ENCODE measurements around the gene LIN52.
"Not testable (repeated sequence)": the region's sequence is repeated elsewhere in the genome, so short reads cannot be mapped to it uniquely, and the experiment has no call there.

Gene LIN52

GRCh38 chr14:74111395-74112216 is 26.9 kb downstream of the LIN52 start:
- not testable (repeated sequence) for DNase-seq

- DNase-seq: not testable (repeated sequence)
These were observed 40.7 kb downstream of the LIN52 start for GRCh38 chr14:74125487-74125886.

- DNase-seq: no peak
These were observed 41.7 kb downstream of the LIN52 start for GRCh38 chr14:74126315-74127013.

- DNase-seq: no peak
These were observed 42.9 kb downstream of the LIN52 start for GRCh38 chr14:74127634-74128033.

- DNase-seq: no peak
These were observed 49.2 kb downstream of the LIN52 start for GRCh38 chr14:74133833-74134481.

- no peak for DNase-seq
These were observed 49.7 kb downstream of the LIN52 start for GRCh38 chr14:74134484-74134883.

GRCh38 chr14:74135426-74135825 is 50.7 kb downstream of the LIN52 start:
- no peak for DNase-seq

- DNase-seq: peak; percentile 44
These were observed 55.7 kb downstream of the LIN52 start for GRCh38 chr14:74140374-74140850.

- DNase-seq: no peak
These were observed 56.9 kb downstream of the LIN52 start for GRCh38 chr14:74141703-74142102.

GRCh38 chr14:74142523-74142922 is 57.8 kb downstream of the LIN52 start:
- DNase-seq: no peak

GRCh38 chr14:74144789-74145188 is 60.0 kb downstream of the LIN52 start:
- DNase-seq: no peak

- DNase-seq: no peak
These were observed 62.8 kb downstream of the LIN52 start for GRCh38 chr14:74147571-74147970.

GRCh38 chr14:74148705-74149104 is 63.9 kb downstream of the LIN52 start:
- DNase-seq: no peak

GRCh38 chr14:74155287-74155686 is 70.5 kb downstream of the LIN52 start:
- DNase-seq: no peak

- no peak for DNase-seq
These were observed 71.0 kb downstream of the LIN52 start for GRCh38 chr14:74155749-74156148.

- no peak for DNase-seq
These were observed 76.0 kb downstream of the LIN52 start for GRCh38 chr14:74160763-74161162.

- DNase-seq: no peak
These were observed 76.9 kb downstream of the LIN52 start for GRCh38 chr14:74161526-74162158.

GRCh38 chr14:74169906-74170305 is 85.2 kb downstream of the LIN52 start:
- DNase-seq: no peak

GRCh38 chr14:74176400-74176793 is 91.6 kb downstream of the LIN52 start:
- DNase-seq: no peak

- no peak for DNase-seq
These were observed 95.1 kb downstream of the LIN52 start for GRCh38 chr14:74179856-74180255.

- no peak for DNase-seq
These were observed 106.3 kb downstream of the LIN52 start for GRCh38 chr14:74190927-74191575.

- no peak for DNase-seq
These were observed 109.9 kb downstream of the LIN52 start for GRCh38 chr14:74194506-74195274.

Measured in right forelimb (tissue), 1 donor.